Fibroblast of lung (primary cell): ENCODE data around the gene TM9SF1. TPM values are rescaled to one million over a fixed set of nuclear protein-coding genes. Genes with fewer than 3 reads are reported as not detected.

Experiments
- DNase-seq, 2 donors: peaks; one replicate each; pipeline versions ENCODE4 v3.0.0 to v3.0.0-alpha.2; 2010; ENCODE audit warnings: low read depth in 2 of 2
- H2AFZ ChIP-seq: 2 replicates; pipeline ENCODE4 v1.5.1; 2012; ENCODE audit warnings: low read length, control low read depth, inconsistent platforms
- H3K27ac ChIP-seq: 2 replicates; pipeline ENCODE4 v1.5.1; 2011; ENCODE audit warnings: low read length, control low read depth; ENCODE audit not compliant: insufficient read depth
- H3K27me3 ChIP-seq: 2 replicates; pipeline ENCODE4 v1.5.1; 2011; ENCODE audit warnings: mild to moderate bottlenecking, low read length; ENCODE audit not compliant: control insufficient read depth, insufficient read depth
- H3K36me3 ChIP-seq: 2 replicates; pipeline ENCODE4 v1.5.1; 2011; ENCODE audit warnings: low read length; ENCODE audit not compliant: control insufficient read depth, insufficient read depth
- H3K4me1 ChIP-seq: 2 replicates; pipeline ENCODE4 v1.5.1; 2011; ENCODE audit warnings: low read length; ENCODE audit not compliant: control insufficient read depth, insufficient read depth; ENCODE audit errors: extremely low read depth
- H3K4me2 ChIP-seq: 2 replicates; pipeline ENCODE4 v1.5.1; 2011; ENCODE audit warnings: low read length, control low read depth; ENCODE audit not compliant: insufficient read depth; ENCODE audit errors: extremely low read depth
- H3K4me3 ChIP-seq, 4 experiments: fragments of 200-600 bp in 1 of 4; sonication (generic) in 1 of 4; replicated peaks in 1 of 4; 2 replicates each; pipeline ENCODE4 v1.5.1; 2011 to 2016; ENCODE audit warnings: low read length in 4 of 4, low read depth in 3 of 4, mild to moderate bottlenecking in 3 of 4, control low read depth in 2 of 4, inconsistent platforms in 1 of 4, mixed read lengths in 1 of 4; ENCODE audit not compliant: insufficient read depth in 1 of 4; ENCODE audit errors: control extremely low read depth in 1 of 4
- H3K79me2 ChIP-seq: 2 replicates; pipeline ENCODE4 v1.5.1; 2012; ENCODE audit warnings: mild to moderate bottlenecking, low read length, inconsistent platforms; ENCODE audit not compliant: control insufficient read depth, insufficient read depth
- H3K9ac ChIP-seq: 2 replicates; pipeline ENCODE4 v1.5.1; 2011; ENCODE audit warnings: mild to moderate bottlenecking, low read length, control low read depth; ENCODE audit not compliant: insufficient read depth
- H3K9me3 ChIP-seq: 2 replicates; pipeline ENCODE4 v1.5.1; 2012; ENCODE audit warnings: low read depth, low read length; ENCODE audit not compliant: control insufficient read depth, insufficient read depth
- H4K20me1 ChIP-seq: 2 replicates; pipeline ENCODE4 v1.5.1; 2011; ENCODE audit warnings: low read length; ENCODE audit not compliant: control insufficient read depth, insufficient read depth; ENCODE audit errors: extremely low read depth
- EZH2 ChIP-seq: IDR thresholded peaks from 2 replicates; pipeline ENCODE4 v1.5.1; 2012; ENCODE audit warnings: low read length, control low read depth, mild to moderate bottlenecking; ENCODE audit errors: missing control alignments
- polyA plus RNA-seq, 2 donors: library from polyadenylated mRNA; depleted of rRNA in 1 of 2; stranded (reverse) in 1 of 2; unstranded in 1 of 2; fragments of >200 nt; gene quantifications; 2 replicates each; pipeline ENCODE4 v1.2.1, GENCODE V29; 2011 to 2012; ENCODE audit warnings: missing spikeins in 1 of 2
- total RNA-seq: library from RNA; depleted of rRNA; stranded (reverse); fragments of >200 nt; gene quantifications from 2 replicates; pipeline ENCODE4 v1.2.1, GENCODE V29; 2014
- TF ChIP-seq, protein P1 (sequence below), 2 donors: IDR thresholded peaks in 1 of 2; conservative IDR thresholded peaks in 1 of 2; 1 replicate in 1 of 2; 2 replicates in 1 of 2; pipeline ENCODE4 v1.5.1; 2011 to 2012; ENCODE audit warnings: low read length in 2 of 2, control low read depth in 1 of 2, inconsistent platforms in 1 of 2, low read depth in 1 of 2, mild to moderate bottlenecking in 1 of 2

Gene TM9SF1
- total and polyA plus RNA-seq, 2 donors (not counting 1 experiment from before 2014, with no cell fraction given): 61.6 to 65.1 TPM

DNA sequence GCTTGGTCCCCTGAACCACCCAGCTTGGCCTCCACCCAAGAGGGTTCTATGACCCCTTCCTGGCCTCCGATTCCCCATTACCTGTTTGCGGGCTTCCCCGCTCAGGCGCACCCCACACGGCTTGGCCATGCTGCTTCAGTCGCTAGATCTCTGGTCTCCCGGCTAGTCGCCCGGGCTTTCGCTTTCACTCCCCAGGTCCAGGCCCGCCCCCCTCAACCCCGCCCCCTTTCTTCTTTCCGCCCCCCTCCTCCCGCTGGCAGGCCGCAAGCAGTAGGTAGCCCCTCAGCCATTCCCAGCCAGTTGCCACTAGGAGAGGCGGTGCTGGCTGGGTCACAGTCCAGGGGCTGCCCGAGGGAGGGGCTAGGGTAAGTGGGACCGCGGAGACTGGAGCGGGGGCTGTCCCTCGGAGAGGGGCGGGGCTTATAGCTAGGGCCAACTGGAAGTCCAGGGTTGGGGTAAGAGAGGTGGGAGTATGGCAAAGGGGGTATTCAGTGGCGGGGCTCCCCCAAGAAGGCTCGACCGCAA, 48.7 kb downstream of the TM9SF1 start, which contains the start of gene PSME2:
PSME2 (minus strand) TSS at position 158 of the 525 bp plus-strand sequence; CDS start at position 129, 29 bp downstream.
- peak within 1 kb of the TSS; percentile 87 to 98 (median 94) for H3K4me3 ChIP-seq
- no peaks in the 10 kb centered on the region for H3K9me3 ChIP-seq
- TF ChIP-seq EZH2: no peak
- TF ChIP-seq, protein P1, sequence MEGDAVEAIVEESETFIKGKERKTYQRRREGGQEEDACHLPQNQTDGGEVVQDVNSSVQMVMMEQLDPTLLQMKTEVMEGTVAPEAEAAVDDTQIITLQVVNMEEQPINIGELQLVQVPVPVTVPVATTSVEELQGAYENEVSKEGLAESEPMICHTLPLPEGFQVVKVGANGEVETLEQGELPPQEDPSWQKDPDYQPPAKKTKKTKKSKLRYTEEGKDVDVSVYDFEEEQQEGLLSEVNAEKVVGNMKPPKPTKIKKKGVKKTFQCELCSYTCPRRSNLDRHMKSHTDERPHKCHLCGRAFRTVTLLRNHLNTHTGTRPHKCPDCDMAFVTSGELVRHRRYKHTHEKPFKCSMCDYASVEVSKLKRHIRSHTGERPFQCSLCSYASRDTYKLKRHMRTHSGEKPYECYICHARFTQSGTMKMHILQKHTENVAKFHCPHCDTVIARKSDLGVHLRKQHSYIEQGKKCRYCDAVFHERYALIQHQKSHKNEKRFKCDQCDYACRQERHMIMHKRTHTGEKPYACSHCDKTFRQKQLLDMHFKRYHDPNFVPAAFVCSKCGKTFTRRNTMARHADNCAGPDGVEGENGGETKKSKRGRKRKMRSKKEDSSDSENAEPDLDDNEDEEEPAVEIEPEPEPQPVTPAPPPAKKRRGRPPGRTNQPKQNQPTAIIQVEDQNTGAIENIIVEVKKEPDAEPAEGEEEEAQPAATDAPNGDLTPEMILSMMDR (conservative IDR thresholded peaks at IDR 0.05 in 1 of 2, IDR thresholded peaks at IDR 0.05 in 1 of 2; ENCODE audit: low read depth in 1 of 2, low read length in 2 of 2): no peak
- peaks cover 32% of the 10 kb centered on the region for H3K79me2 ChIP-seq
- peak within 1 kb of the TSS; percentile 76 for H3K9ac ChIP-seq
- peak within 1 kb of the TSS; percentile 86 for H3K4me2 ChIP-seq
- H2AFZ ChIP-seq: peak within 1 kb of the TSS; percentile 76
- H3K27ac ChIP-seq: peak within 1 kb of the TSS; percentile 79
- DNase-seq: peak; percentile 96 to 98
- peaks cover 10% of the 10 kb centered on the region for H3K4me1 ChIP-seq
- no peaks in the 10 kb centered on the region for H4K20me1 ChIP-seq
- no peaks in the 10 kb centered on the region for H3K27me3 ChIP-seq
- H3K36me3 ChIP-seq: peaks cover 18% of the 10 kb centered on the region

DNA sequence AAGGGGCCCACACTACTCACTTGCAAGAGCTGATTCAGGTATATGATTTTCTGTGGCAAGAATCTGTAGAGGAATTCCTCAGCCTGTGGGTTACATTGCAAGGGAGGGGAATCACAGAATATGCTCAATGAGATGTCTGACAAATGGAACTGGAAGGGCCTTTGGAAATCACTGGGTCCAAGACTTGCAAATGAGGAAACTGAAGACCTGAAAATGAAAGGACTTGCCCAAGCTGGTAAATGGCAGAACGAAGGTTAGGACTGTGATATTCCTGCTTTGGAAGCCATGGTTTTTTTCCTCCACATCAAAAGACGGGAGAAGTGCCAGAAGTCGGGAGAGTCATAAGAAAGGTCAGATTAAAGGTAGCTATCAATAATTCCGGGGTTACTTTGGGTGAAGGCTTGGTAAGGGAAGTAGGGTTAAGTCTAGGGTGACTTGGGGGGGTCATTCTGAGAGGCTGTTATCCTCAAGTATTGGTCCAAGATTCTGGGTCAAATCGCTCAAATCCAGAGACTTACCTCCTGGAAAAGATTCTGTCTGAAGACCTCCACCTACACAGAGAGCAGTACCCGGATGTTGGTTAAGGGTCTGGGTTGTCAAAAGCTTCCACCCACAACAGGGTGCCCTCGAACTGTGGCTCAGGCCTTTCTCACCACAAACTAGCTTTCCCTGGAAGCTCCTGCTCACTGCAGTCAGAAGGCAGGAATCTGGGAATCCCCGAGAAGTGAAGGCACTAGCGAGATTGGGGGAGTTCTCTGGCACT, 49.4 kb downstream of the TM9SF1 start:
- H4K20me1 ChIP-seq: no peaks in the 10 kb centered on the region
- TF ChIP-seq, protein P1 (conservative IDR thresholded peaks at IDR 0.05 in 1 of 2, IDR thresholded peaks at IDR 0.05 in 1 of 2; ENCODE audit: low read depth in 1 of 2, low read length in 2 of 2): no peak
- no peak for TF ChIP-seq EZH2
- no peaks in the 10 kb centered on the region for H3K9me3 ChIP-seq
- DNase-seq: peak in 1 of 2 donors; percentile 75
- peaks cover 12% of the 10 kb centered on the region for H3K36me3 ChIP-seq
- H3K4me3 ChIP-seq: peak overlapping the region; percentile 87 to 98 (median 94)
- H3K4me1 ChIP-seq: peaks cover 10% of the 10 kb centered on the region
- peak overlapping the region; percentile 69 for H3K9ac ChIP-seq
- no peaks in the 10 kb centered on the region for H3K27me3 ChIP-seq
- peak overlapping the region; percentile 79 for H3K27ac ChIP-seq
- H3K79me2 ChIP-seq: peaks cover 35% of the 10 kb centered on the region
- peak overlapping the region; percentile 75 for H2AFZ ChIP-seq
- H3K4me2 ChIP-seq: peak overlapping the region; percentile 81

GRCh38 chr14:24145219-24145618, 50.0 kb downstream of the TM9SF1 start:
- Histone ChIP-seq H2AFZ (no peak overlapping the region), H3K27ac (no peak overlapping the region), H3K27me3 (no peaks in the 10 kb centered on the region), H4K20me1 (no peaks in the 10 kb centered on the region), H3K4me1 (peaks cover 10% of the 10 kb centered on the region), H3K79me2 (peaks cover 37% of the 10 kb centered on the region), H3K4me2 (peak overlapping the region; percentile 81), H3K36me3 (peaks cover 8% of the 10 kb centered on the region), H3K4me3 (peak overlapping the region; percentile 87 to 98 (median 94)), H3K9me3 (no peaks in the 10 kb centered on the region), H3K9ac (no peak overlapping the region)
- TF ChIP-seq EZH2: no peak
- TF ChIP-seq, protein P1 (conservative IDR thresholded peaks at IDR 0.05 in 1 of 2, IDR thresholded peaks at IDR 0.05 in 1 of 2; ENCODE audit: low read depth in 1 of 2, low read length in 2 of 2): no peak
- no peak for DNase-seq
